GM12891 (cell line): ENCODE data around the gene PEMT.

Source experiments
- PAX5 ChIP-seq: IDR thresholded peaks from 2 replicates; pipeline ENCODE4 v1.6.1; 2011; ENCODE audit warnings: low read length, moderate library complexity, mild to moderate bottlenecking; ENCODE audit not compliant: insufficient read depth, severe bottlenecking
- POLR2A ChIP-seq: IDR thresholded peaks from 2 replicates; pipeline ENCODE4 v1.6.1; 2011; ENCODE audit warnings: low read depth, low read length, control low read depth
- POLR2AphosphoS5 ChIP-seq: IDR thresholded peaks from 2 replicates; pipeline ENCODE4 v1.6.1; 2011; ENCODE audit warnings: low read depth, low read length, control low read depth
- POU2F2 ChIP-seq: IDR thresholded peaks from 2 replicates; pipeline ENCODE4 v1.6.1; 2011; ENCODE audit warnings: low read depth, mild to moderate bottlenecking, control low read depth, low read length, moderate library complexity
- SPI1 ChIP-seq: IDR thresholded peaks from 2 replicates; pipeline ENCODE4 v1.6.1; 2011; ENCODE audit warnings: low read depth, low read length, control low read depth
- TAF1 ChIP-seq: IDR thresholded peaks from 2 replicates; pipeline ENCODE4 v1.6.1; 2011; ENCODE audit warnings: low read depth, low read length, control low read depth

GRCh38 chr17:17590883-17591354 is 589 bp downstream of the PEMT start:
- TF ChIP-seq POLR2AphosphoS5 (no peak), POLR2A (no peak), SPI1 (no peak), TAF1 (no peak), POU2F2 (no peak), PAX5 (no peak)
